Measurements from ENCODE around the gene PRR23A. TPM values are rescaled to one million over a fixed set of nuclear protein-coding genes. Genes with fewer than 3 reads are reported as not detected.

Gene PRR23A
- total and polyA plus RNA-seq, 5 experiments from 2014 or later, result not detected

DNA sequence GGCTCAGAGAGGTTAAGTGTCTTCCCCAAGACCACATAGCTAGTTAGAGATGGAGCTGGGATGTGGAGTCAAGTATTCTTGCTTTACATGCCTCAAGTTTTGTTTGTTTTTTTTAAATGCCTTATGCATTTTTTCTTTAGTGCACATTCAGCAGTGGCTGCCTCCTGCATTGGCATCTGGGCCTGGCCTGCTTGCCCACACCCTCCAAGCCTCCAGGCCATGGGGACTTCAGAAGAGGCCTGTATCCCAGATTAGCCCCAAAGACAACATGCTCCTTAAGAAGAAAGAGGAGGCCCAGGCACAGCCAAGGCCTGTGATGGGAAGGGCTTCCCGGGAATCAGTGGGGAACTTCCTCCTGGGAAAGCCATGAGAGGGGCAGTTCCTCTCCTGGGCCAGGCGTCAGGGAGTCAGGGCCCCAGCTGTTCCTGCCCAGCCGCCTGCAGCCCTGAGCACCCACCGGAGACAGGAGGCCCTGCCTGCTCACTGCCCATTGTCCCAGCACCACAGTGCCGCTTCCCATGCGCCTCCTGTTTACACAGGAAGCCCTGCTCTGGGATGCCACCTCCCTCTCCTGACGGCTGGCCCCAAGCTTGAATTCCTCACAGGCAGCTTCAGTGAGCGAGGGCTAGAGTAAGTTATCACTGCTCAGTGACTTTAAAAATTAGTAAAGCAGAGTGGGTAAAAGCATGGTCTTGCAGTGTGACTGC lies 43.1 kb downstream of the PRR23A start:
- Mint-ChIP-seq H3K4me1 (peaks cover 16 to 25% (median 19%) of the 10 kb centered on the region in 4 donors), H3K27me3 (peaks cover 26 to 77% (median 64%) of the 10 kb centered on the region in 5 donors), H3K36me3 (peaks cover 4 to 33% (median 5%) of the 10 kb centered on the region in 3 donors), H3K27ac (no peak overlapping the region), H3K9me3 (peaks cover 0 to 40% (median 17%) of the 10 kb centered on the region in 9 donors), H3K4me3 (no peak overlapping the region)
- POLR2A ChIA-PET, result no interaction called here
- ATAC-seq (no peak), DNase-seq (no peak)

DNA sequence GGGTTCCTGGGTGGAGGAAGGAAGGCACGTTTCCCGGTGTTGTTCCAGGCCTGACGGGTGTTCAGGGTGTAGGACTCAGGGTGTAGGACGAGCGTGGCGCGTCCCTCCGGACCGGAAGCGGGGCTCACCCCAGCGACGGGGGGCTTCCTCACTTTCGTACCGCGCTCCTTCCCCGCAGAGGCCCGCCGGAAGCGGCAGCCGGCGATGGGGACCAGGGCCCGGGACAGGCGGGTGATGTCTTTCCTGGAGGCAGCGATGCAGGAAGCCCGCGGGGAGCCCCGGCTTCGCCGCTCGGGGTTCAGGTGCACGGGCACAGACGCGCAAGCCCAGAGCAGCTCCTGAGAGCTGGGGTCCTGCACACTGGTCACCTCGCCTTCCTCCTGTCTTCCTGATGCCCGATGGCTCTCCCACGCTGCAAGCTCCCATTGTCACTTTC lies 45.6 kb downstream of the PRR23A start:
- DNase-seq, result no peak
- ATAC-seq, result peak; percentile 35 to 49
- Mint-ChIP-seq H3K27me3 (peaks cover 24 to 66% (median 59%) of the 10 kb centered on the region in 5 donors), H3K36me3 (peaks cover 0 to 18% (median 3%) of the 10 kb centered on the region in 3 donors), H3K9me3 (peaks cover 0 to 21% (median 11%) of the 10 kb centered on the region in 9 donors), H3K4me3 (peak overlapping the region; percentile 21 to 80 (median 62)), H3K4me1 (peaks cover 16 to 25% (median 19%) of the 10 kb centered on the region in 4 donors), H3K27ac (no peak overlapping the region)
- POLR2A ChIA-PET, result no interaction called here

Other genes with a start within 250 kb of the PRR23A start
- gene PIK3CB, start 171.3 kb downstream of the PRR23A start, total RNA-seq, result 10 to 100 TPM; 30.4 to 34.2 TPM
- 10 to 100 TPM in 2 of 3 donors, 1 to 10 TPM in 1; 8.9 to 13.4 (median 10.1) TPM for gene PIK3CB, start 171.3 kb downstream of the PRR23A start, polyA plus RNA-seq
- not detected for gene FOXL2, start 59.1 kb downstream of the PRR23A start, total RNA-seq
- not detected for gene FOXL2, start 59.1 kb downstream of the PRR23A start, polyA plus RNA-seq
- gene FOXL2NB, start 59.1 kb downstream of the PRR23A start, total RNA-seq, result not detected
- not detected for gene FOXL2NB, start 59.1 kb downstream of the PRR23A start, polyA plus RNA-seq
- gene PRR23B, start 14.7 kb upstream of the PRR23A start, total RNA-seq, result not detected
- gene PRR23B, start 14.7 kb upstream of the PRR23A start, polyA plus RNA-seq, result not detected
- gene PRR23C, start 38.6 kb upstream of the PRR23A start, total RNA-seq, result not detected
- not detected for gene PRR23C, start 38.6 kb upstream of the PRR23A start, polyA plus RNA-seq

Measured in naive thymus-derived CD8-positive, alpha-beta T cell (primary cell).